B cell (primary cell): ENCODE data around the gene CUBN.

ENCODE experiments used
- CTCF ChIP-seq: fragments of 200-600 bp; IDR thresholded peaks from one replicate; pipeline ENCODE4 v1.8.0; 2022; ENCODE audit warnings: antibody characterized with exemption, mild to moderate bottlenecking
- EZH2 ChIP-seq: IDR thresholded peaks from 2 replicates; pipeline ENCODE4 v1.6.1; 2012; ENCODE audit warnings: borderline replicate concordance, low read depth, mild to moderate bottlenecking, moderate library complexity, low read length; ENCODE audit not compliant: insufficient read depth, poor library complexity, severe bottlenecking

DNA sequence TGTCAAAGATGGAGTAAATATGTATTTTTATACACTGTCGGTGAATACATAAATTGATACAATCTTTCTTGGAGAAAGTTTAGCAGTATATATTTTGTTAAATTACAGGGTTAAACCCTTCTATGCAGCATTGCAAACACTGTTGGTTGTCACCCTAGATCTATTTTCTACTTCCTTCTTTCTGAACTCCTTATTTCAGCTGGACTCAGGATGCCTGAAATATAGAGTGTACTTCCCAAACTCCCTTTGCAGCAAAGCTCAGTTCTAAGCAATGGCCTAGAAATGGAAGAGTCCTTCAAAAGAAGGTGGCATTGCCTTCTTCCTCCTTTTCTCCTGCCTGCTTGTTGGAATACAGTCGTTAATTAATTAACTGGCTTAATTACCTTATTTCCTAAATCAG lies 20.6 kb downstream of the CUBN start:
- no peak for TF ChIP-seq CTCF
- no peak for TF ChIP-seq EZH2
